ENCODE results near the gene PAGR1. TPM values are rescaled to one million over a fixed set of nuclear protein-coding genes. Genes with fewer than 3 reads are reported as not detected.

Gene PAGR1
- total and polyA plus RNA-seq, 9 of the 15 experiments (the other 6 are each of a cell fraction or from before 2014, with no cell fraction given) = 1.4 to 58.2 (median 16.8) TPM

- TF ChIP-seq HMGXB4 (CRISPR knock-in tag; IDR thresholded peaks at IDR 0.05) (no peak), ZNF407 (IDR thresholded peaks at IDR 0.05; ENCODE audit: low read depth) (no peak), CCAR2 (IDR thresholded peaks at IDR 0.05; ENCODE audit: low read depth, low read length) (no peak), RBM22 (IDR thresholded peaks at IDR 0.05; ENCODE audit: low read depth, low read length, poor library complexity, severe bottlenecking) (no peak), ZNF184 (CRISPR knock-in tag; IDR thresholded peaks at IDR 0.05) (no peak), GMEB1 (CRISPR knock-in tag; IDR thresholded peaks at IDR 0.05) (no peak), NR0B1 (IDR thresholded peaks at IDR 0.05; ENCODE audit: partially characterized antibody) (no peak), ETV5 (CRISPR knock-in tag; IDR thresholded peaks at IDR 0.05; ENCODE audit: low read depth) (no peak), ZNF174 (CRISPR knock-in tag; IDR thresholded peaks at IDR 0.05) (no peak)
Observed at GRCh38 chr16:29849505-29849904, 33.6 kb downstream of the PAGR1 start (continued).

Data from K562 (cell line).